Large intestine (tissue), 3 donors: Measurements from ENCODE around the gene IGF1R. TPM values are rescaled to one million over a fixed set of nuclear protein-coding genes. Genes with fewer than 3 reads are reported as not detected.

ENCODE experiments used
- DNase-seq, 2 donors: peaks; one replicate each; pipeline versions ENCODE4 v3.0.0 to v3.0.0-alpha.2; 2013
- H3K27ac ChIP-seq: one replicate; pipeline ENCODE4 v1.5.1; 2013; ENCODE audit warnings: low read length
- H3K27me3 ChIP-seq: 2 replicates; pipeline ENCODE4 v1.6.1; 2013; ENCODE audit warnings: low read length; ENCODE audit not compliant: control insufficient read depth, insufficient read depth
- H3K36me3 ChIP-seq: 2 replicates; pipeline ENCODE4 v1.6.1; 2013; ENCODE audit warnings: low read length; ENCODE audit not compliant: control insufficient read depth, insufficient read depth
- H3K4me1 ChIP-seq: one replicate; pipeline ENCODE4 v1.6.1; 2013; ENCODE audit warnings: low read length; ENCODE audit not compliant: control insufficient read depth, insufficient read depth
- H3K4me3 ChIP-seq: one replicate; pipeline ENCODE4 v1.5.1; 2013; ENCODE audit warnings: low read length
- H3K9me3 ChIP-seq: one replicate; pipeline ENCODE4 v1.6.1; 2013; ENCODE audit warnings: mild to moderate bottlenecking, low read depth, low read length, moderate library complexity; ENCODE audit not compliant: control insufficient read depth
- WGBS: methylation state at CpG from one replicate; pipeline ENCODE4 v1.1.5; 2013; ENCODE audit warnings: low lambda C conversion rate; ENCODE audit not compliant: insufficient coverage; 5-methylcytosine and 5-hydroxymethylcytosine counted together
- polyA plus RNA-seq: library from polyadenylated mRNA; unstranded; fragments of 120-200 nt; gene quantifications from one replicate; pipeline ENCODE4 v1.2.1, GENCODE V29; 2013

IGF1R gene
- polyA plus RNA-seq, 1 donor = 22.5 TPM

- no peak overlapping the region for H3K4me3 ChIP-seq
- no peaks in the 10 kb centered on the region for H3K27me3 ChIP-seq
- DNase-seq = no peak
- peak overlapping the region; percentile 41 for H3K27ac ChIP-seq
- peaks cover 15% of the 10 kb centered on the region for H3K4me1 ChIP-seq
- no peaks in the 10 kb centered on the region for H3K36me3 ChIP-seq
- no peaks in the 10 kb centered on the region for H3K9me3 ChIP-seq
- WGBS = no CpG with 5 or more reads among the region's 4 CpGs
These were observed 87.0 kb downstream of the IGF1R start for GRCh38 chr15:98735304-98735703.

- no peak for DNase-seq
- Histone ChIP-seq H3K9me3 (no peaks in the 10 kb centered on the region), H3K27me3 (no peaks in the 10 kb centered on the region), H3K27ac (no peak overlapping the region), H3K4me3 (no peak overlapping the region), H3K36me3 (no peaks in the 10 kb centered on the region), H3K4me1 (peaks cover 14% of the 10 kb centered on the region)
- 50% methylated on average over 2 of the region's 4 CpGs for WGBS
These were observed 87.7 kb downstream of the IGF1R start for GRCh38 chr15:98735895-98736617.

- no CpG with 5 or more reads among the region's 6 CpGs for WGBS
- no peak for DNase-seq
- Histone ChIP-seq H3K4me1 (peaks cover 14% of the 10 kb centered on the region), H3K27ac (no peak overlapping the region), H3K27me3 (no peaks in the 10 kb centered on the region), H3K9me3 (no peaks in the 10 kb centered on the region), H3K36me3 (no peaks in the 10 kb centered on the region), H3K4me3 (no peak overlapping the region)
These were observed 88.8 kb downstream of the IGF1R start for GRCh38 chr15:98737159-98737558.

GRCh38 chr15:98737721-98738120 is 89.4 kb downstream of the IGF1R start:
- Histone ChIP-seq H3K27ac (no peak overlapping the region), H3K36me3 (no peaks in the 10 kb centered on the region), H3K4me3 (no peak overlapping the region), H3K27me3 (no peaks in the 10 kb centered on the region), H3K4me1 (peaks cover 14% of the 10 kb centered on the region), H3K9me3 (no peaks in the 10 kb centered on the region)
- no CpG with 5 or more reads among the region's 7 CpGs for WGBS
- no peak for DNase-seq

GRCh38 chr15:98738689-98739401 is 90.5 kb downstream of the IGF1R start:
- H3K9me3 ChIP-seq = no peaks in the 10 kb centered on the region
- 100% methylated on average over 1 of the region's 9 CpGs for WGBS
- no peaks in the 10 kb centered on the region for H3K27me3 ChIP-seq
- DNase-seq = no peak
- H3K27ac ChIP-seq = no peak overlapping the region
- no peak overlapping the region for H3K4me3 ChIP-seq
- no peaks in the 10 kb centered on the region for H3K36me3 ChIP-seq
- peaks cover 19% of the 10 kb centered on the region for H3K4me1 ChIP-seq

GRCh38 chr15:98740295-98740694 is 92.0 kb downstream of the IGF1R start:
- H3K4me3 ChIP-seq = no peak overlapping the region
- no peak for DNase-seq
- peaks cover 22% of the 10 kb centered on the region for H3K4me1 ChIP-seq
- no peak overlapping the region for H3K27ac ChIP-seq
- no peaks in the 10 kb centered on the region for H3K27me3 ChIP-seq
- H3K36me3 ChIP-seq = no peaks in the 10 kb centered on the region
- no peaks in the 10 kb centered on the region for H3K9me3 ChIP-seq
- 93% methylated on average over 4 of the region's 4 CpGs for WGBS

GRCh38 chr15:98740963-98741362 is 92.6 kb downstream of the IGF1R start:
- Histone ChIP-seq H3K27me3 (no peaks in the 10 kb centered on the region), H3K27ac (no peak overlapping the region), H3K4me1 (peaks cover 27% of the 10 kb centered on the region), H3K36me3 (no peaks in the 10 kb centered on the region), H3K9me3 (no peaks in the 10 kb centered on the region), H3K4me3 (no peak overlapping the region)
- DNase-seq = no peak
- WGBS = 50% methylated on average over 1 of the region's 4 CpGs

GRCh38 chr15:98743177-98743576 is 94.8 kb downstream of the IGF1R start:
- no peaks in the 10 kb centered on the region for H3K9me3 ChIP-seq
- no peaks in the 10 kb centered on the region for H3K36me3 ChIP-seq
- peaks cover 34% of the 10 kb centered on the region for H3K4me1 ChIP-seq
- H3K4me3 ChIP-seq = no peak overlapping the region
- no peaks in the 10 kb centered on the region for H3K27me3 ChIP-seq
- H3K27ac ChIP-seq = no peak overlapping the region
- DNase-seq = no peak
- no CpG with 5 or more reads among the region's 6 CpGs for whole genome bisulfite sequencing

- no peak for DNase-seq
- H3K36me3 ChIP-seq = no peaks in the 10 kb centered on the region
- no peak overlapping the region for H3K4me3 ChIP-seq
- H3K9me3 ChIP-seq = no peaks in the 10 kb centered on the region
- no peaks in the 10 kb centered on the region for H3K27me3 ChIP-seq
- WGBS = no CpG with 5 or more reads among the region's 2 CpGs
- H3K27ac ChIP-seq = peak overlapping the region; percentile 92
- H3K4me1 ChIP-seq = peaks cover 32% of the 10 kb centered on the region
These were observed 96.2 kb downstream of the IGF1R start for GRCh38 chr15:98744506-98744905.

- Histone ChIP-seq H3K9me3 (no peaks in the 10 kb centered on the region), H3K4me1 (peaks cover 32% of the 10 kb centered on the region), H3K27me3 (no peaks in the 10 kb centered on the region), H3K36me3 (no peaks in the 10 kb centered on the region), H3K4me3 (no peak overlapping the region), H3K27ac (peak overlapping the region; percentile 92)
- WGBS = no CpG with 5 or more reads among the region's 3 CpGs
- peak; percentile 68 to 79 for DNase-seq
These were observed 96.8 kb downstream of the IGF1R start for GRCh38 chr15:98745179-98745578.
